ENCODE data around the gene DDX3X.

DDX3X gene

DNA sequence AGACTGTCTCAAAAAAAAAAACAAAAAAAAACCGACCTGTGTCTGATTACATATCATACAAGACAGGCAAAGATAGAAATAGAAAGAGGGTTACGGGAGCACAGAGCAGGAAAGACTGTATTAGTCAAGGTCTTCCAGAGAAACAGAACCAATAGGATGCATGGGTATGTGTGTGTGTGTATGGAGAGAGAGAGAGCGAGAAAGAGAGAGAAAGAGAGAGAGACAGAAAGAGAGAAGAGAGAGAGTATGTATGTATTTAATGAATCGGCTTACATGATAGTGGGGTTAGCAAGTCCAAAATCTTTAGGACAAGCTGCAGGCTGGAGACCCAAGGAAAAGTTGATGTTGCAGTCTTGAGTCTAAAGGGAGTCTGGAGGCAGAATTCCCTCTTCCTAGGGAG lies 7.5 kb upstream of the DDX3X start:
- TF ChIP-seq, protein P1, sequence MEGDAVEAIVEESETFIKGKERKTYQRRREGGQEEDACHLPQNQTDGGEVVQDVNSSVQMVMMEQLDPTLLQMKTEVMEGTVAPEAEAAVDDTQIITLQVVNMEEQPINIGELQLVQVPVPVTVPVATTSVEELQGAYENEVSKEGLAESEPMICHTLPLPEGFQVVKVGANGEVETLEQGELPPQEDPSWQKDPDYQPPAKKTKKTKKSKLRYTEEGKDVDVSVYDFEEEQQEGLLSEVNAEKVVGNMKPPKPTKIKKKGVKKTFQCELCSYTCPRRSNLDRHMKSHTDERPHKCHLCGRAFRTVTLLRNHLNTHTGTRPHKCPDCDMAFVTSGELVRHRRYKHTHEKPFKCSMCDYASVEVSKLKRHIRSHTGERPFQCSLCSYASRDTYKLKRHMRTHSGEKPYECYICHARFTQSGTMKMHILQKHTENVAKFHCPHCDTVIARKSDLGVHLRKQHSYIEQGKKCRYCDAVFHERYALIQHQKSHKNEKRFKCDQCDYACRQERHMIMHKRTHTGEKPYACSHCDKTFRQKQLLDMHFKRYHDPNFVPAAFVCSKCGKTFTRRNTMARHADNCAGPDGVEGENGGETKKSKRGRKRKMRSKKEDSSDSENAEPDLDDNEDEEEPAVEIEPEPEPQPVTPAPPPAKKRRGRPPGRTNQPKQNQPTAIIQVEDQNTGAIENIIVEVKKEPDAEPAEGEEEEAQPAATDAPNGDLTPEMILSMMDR (conservative IDR thresholded peaks at IDR 0.05; ENCODE audit: control insufficient read depth, insufficient read depth, low read depth, low read length), result no peak
- no peak for DNase-seq (ENCODE audit: low read depth)
- H3K4me3 ChIP-seq (ENCODE audit: control insufficient read depth, low read depth, low read length), result no peak overlapping the region

DNA sequence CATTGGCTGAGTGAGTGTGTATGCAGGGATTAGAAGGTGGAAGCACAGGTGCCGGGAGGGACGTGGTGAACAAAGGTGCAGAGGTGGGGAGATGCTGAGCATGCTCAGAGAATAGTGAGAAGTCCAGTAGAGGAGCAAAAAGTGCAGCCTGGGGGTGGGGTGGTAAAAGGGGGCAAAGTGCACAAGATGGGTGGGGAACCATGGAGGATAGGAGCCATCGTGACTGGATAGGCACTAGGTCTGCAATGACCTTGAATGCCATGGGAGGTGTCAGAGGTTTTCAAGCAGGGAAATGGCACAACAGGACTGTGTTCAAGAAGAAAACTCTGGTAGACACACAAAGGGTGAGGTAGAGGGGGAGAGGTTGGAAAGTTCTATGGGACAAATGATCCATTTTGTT lies 6.6 kb upstream of the DDX3X start:
- H3K4me3 ChIP-seq (ENCODE audit: control insufficient read depth, low read depth, low read length), result no peak overlapping the region
- TF ChIP-seq, protein P1 (conservative IDR thresholded peaks at IDR 0.05; ENCODE audit: control insufficient read depth, insufficient read depth, low read depth, low read length), result no peak
- no peak for DNase-seq (ENCODE audit: low read depth)

DNA sequence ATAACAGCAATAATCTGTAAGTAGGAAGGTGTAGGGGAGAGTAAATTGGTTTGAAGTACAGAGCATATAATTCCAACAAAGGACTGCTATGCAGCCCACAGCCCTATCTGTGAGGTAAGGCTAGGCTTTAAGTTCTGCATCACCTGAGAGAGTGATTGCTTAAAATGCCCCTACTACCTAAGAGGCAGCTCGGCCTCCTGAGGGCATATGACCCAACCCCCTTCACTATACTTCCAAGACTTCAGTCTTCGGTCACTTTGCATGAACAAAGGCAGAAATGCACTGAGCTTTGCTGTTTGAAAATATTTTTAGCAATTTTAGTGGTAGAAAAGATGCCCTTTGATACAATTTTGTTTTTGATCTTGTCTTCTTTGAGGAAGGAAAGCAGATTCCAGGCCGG lies 4.9 kb upstream of the DDX3X start:
- DNase-seq (ENCODE audit: low read depth), result no peak
- no peak overlapping the region for H3K4me3 ChIP-seq (ENCODE audit: control insufficient read depth, low read depth, low read length)
- TF ChIP-seq, protein P1 (conservative IDR thresholded peaks at IDR 0.05; ENCODE audit: control insufficient read depth, insufficient read depth, low read depth, low read length), result no peak

DNA sequence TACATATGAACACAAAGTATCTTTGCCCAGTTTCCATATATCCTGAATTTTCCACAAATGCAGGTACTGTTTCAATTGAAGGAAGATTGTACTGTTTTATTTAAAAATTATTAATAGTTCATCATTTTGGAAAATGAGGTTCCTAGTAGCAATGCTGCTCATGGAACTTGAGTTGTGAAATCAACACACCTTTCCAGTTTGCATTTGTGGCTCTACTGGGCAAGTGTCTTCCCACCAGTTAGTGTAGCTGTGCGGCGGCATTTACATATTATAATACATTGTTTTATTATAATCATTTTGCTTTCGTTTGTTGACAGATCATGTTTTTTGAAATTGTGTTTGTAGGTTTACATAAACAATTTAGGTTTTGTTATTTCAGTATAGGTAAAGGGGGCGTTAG lies 2.0 kb upstream of the DDX3X start:
- TF ChIP-seq, protein P1 (conservative IDR thresholded peaks at IDR 0.05; ENCODE audit: control insufficient read depth, insufficient read depth, low read depth, low read length), result no peak
- no peak for DNase-seq (ENCODE audit: low read depth)
- H3K4me3 ChIP-seq (ENCODE audit: control insufficient read depth, low read depth, low read length), result peak overlapping the region; percentile 99

DNA sequence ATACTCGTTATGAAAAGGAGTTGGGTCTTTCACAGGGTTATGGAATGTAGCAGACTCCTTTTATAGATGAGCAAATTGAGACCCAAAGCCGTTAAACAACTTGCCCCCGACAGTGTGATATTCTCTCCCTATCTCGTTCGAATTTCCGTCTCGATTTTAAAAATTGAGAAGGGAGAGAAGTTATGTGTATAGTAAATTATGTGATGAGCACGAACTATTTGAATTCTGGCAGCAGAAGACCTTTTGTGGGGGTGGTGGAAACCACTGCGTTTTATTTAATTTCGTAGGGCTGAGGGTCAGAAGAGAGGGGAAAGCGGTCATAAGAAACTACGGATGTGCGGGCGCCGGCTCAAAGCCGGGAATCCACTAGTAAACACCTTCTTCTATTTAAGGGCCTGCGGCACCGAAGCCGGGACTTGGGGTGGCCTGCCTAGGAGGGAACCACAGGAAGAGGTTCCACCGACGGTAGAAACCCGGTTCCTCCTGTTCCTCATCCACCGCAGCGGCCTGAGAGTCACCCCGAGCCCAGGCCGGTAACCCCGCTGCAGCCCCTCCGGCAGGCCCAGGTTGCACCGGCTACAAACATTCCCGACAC lies 1.5 kb upstream of the DDX3X start:
- TF ChIP-seq, protein P1 (conservative IDR thresholded peaks at IDR 0.05; ENCODE audit: control insufficient read depth, insufficient read depth, low read depth, low read length), result no peak
- no peak for DNase-seq (ENCODE audit: low read depth)
- peak overlapping the region; percentile 99 for H3K4me3 ChIP-seq (ENCODE audit: control insufficient read depth, low read depth, low read length)

DNA sequence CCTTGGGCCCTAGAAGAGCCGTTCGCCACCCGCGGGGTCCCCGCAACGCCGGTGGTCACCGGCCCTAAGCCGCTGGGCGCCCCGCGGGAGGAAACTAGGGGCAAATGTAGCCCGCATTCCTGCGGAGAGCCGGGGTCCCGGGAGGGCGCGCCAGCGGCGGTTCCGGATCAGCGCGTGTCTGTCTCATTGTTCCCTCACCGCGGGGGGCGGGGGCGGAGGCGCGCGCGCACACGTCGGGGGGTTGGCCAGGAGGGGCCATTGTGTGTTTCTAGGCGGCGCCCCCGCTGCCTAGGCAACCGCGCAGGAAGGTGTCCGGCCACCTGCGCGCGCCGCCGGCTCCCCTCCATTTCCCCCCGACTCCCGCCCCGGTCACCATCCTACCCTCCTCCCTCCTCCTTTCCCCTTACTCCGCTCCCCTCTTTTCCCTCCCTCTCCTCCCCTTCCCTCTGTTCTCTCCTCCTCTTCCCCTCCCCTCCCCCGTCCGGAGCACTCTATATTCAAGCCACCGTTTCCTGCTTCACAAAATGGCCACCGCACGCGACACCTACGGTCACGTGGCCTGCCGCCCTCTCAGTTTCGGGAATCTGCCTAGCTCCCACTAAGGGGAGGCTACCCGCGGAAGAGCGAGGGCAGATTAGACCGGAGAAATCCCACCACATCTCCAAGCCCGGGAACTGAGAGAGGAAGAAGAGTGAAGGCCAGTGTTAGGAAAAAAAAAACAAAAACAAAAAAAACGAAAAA lies 789 bp upstream of the DDX3X start:
- peak overlapping the region; percentile 99 for H3K4me3 ChIP-seq (ENCODE audit: control insufficient read depth, low read depth, low read length)
- DNase-seq (ENCODE audit: low read depth), result peak; percentile 84
- TF ChIP-seq, protein P1 (conservative IDR thresholded peaks at IDR 0.05; ENCODE audit: control insufficient read depth, insufficient read depth, low read depth, low read length), result no peak
